ENCODE data around the gene GABRG3. TPM values are rescaled to one million over a fixed set of nuclear protein-coding genes. Genes with fewer than 3 reads are reported as not detected.

The GABRG3 gene
- total RNA-seq, 1 donor from 2014 or later = 0.08 TPM

GRCh38 chr15:27512281-27513001 is 541.5 kb downstream of the GABRG3 start:
- H3K4me3 ChIP-seq (ENCODE audit: low read depth, low read length) = no peak overlapping the region
- H3K27me3 ChIP-seq (ENCODE audit: control insufficient read depth, insufficient read depth, low read length) = no peaks in the 10 kb centered on the region
- DNase-seq (ENCODE audit: low read depth) = no peak

GRCh38 chr15:27514526-27514925 is 543.5 kb downstream of the GABRG3 start:
- Histone ChIP-seq H3K36me3 (ENCODE audit: control insufficient read depth, insufficient read depth, low read length) (no peaks in the 10 kb centered on the region), H3K4me3 (ENCODE audit: low read depth, low read length) (no peak overlapping the region), H3K27me3 (ENCODE audit: control insufficient read depth, insufficient read depth, low read length) (no peaks in the 10 kb centered on the region)
- no peak for TF ChIP-seq CTCF (IDR thresholded peaks at IDR 0.05; ENCODE audit: insufficient read depth, low read length, poor library complexity, severe bottlenecking)
- no peak for DNase-seq (ENCODE audit: low read depth)

More at GRCh38 chr15:27512281-27513001, 541.5 kb downstream of the GABRG3 start:
- no peaks in the 10 kb centered on the region for H3K36me3 ChIP-seq (ENCODE audit: control insufficient read depth, insufficient read depth, low read length)
- TF ChIP-seq CTCF (IDR thresholded peaks at IDR 0.05; ENCODE audit: insufficient read depth, low read length, poor library complexity, severe bottlenecking) = no peak

- Histone ChIP-seq H3K36me3 (ENCODE audit: control insufficient read depth, insufficient read depth, low read length) (no peaks in the 10 kb centered on the region), H3K27me3 (ENCODE audit: control insufficient read depth, insufficient read depth, low read length) (no peaks in the 10 kb centered on the region)
- no peak for TF ChIP-seq CTCF (IDR thresholded peaks at IDR 0.05; ENCODE audit: insufficient read depth, low read length, poor library complexity, severe bottlenecking)
These were observed 556.6 kb downstream of the GABRG3 start for GRCh38 chr15:27527490-27528067.

GRCh38 chr15:27529399-27529798 is 558.4 kb downstream of the GABRG3 start:
- H3K27me3 ChIP-seq (ENCODE audit: control insufficient read depth, insufficient read depth, low read length) = no peaks in the 10 kb centered on the region
- TF ChIP-seq CTCF (IDR thresholded peaks at IDR 0.05; ENCODE audit: insufficient read depth, low read length, poor library complexity, severe bottlenecking) = no peak
- DNase-seq (ENCODE audit: low read depth) = no peak
- no peak overlapping the region for H3K4me3 ChIP-seq (ENCODE audit: low read depth, low read length)
- H3K36me3 ChIP-seq (ENCODE audit: control insufficient read depth, insufficient read depth, low read length) = no peaks in the 10 kb centered on the region

More at GRCh38 chr15:27527490-27528067, 556.6 kb downstream of the GABRG3 start:
- H3K4me3 ChIP-seq (ENCODE audit: low read depth, low read length) = no peak overlapping the region
- DNase-seq (ENCODE audit: low read depth) = no peak

- DNase-seq (ENCODE audit: low read depth) = no peak
- TF ChIP-seq CTCF (IDR thresholded peaks at IDR 0.05; ENCODE audit: insufficient read depth, low read length, poor library complexity, severe bottlenecking) = no peak
- Histone ChIP-seq H3K4me3 (ENCODE audit: low read depth, low read length) (no peak overlapping the region), H3K36me3 (ENCODE audit: control insufficient read depth, insufficient read depth, low read length) (no peaks in the 10 kb centered on the region), H3K27me3 (ENCODE audit: control insufficient read depth, insufficient read depth, low read length) (no peaks in the 10 kb centered on the region)
These were observed 560.0 kb downstream of the GABRG3 start for GRCh38 chr15:27530994-27531393.
